Uterus (tissue), 2 donors: ENCODE measurements around the gene NFE2L1.

ENCODE experiments used
- CTCF ChIP-seq, 4 experiments: fragments of 200-600 bp in 2 of 4; fragments of 450-650 bp in 2 of 4; sonication (generic) in 2 of 4; IDR thresholded peaks; one replicate each; pipeline ENCODE4 v1.5.1; 2016 to 2019; ENCODE audit warnings: antibody characterized with exemption in 4 of 4, mild to moderate bottlenecking in 2 of 4, moderate library complexity in 1 of 4
- POLR2A ChIP-seq, 2 donors: fragments of 450-650 bp; IDR thresholded peaks; one replicate each; pipeline ENCODE4 v1.6.1; 2016; ENCODE audit warnings: antibody characterized with exemption in 2 of 2, mild to moderate bottlenecking in 1 of 2, moderate library complexity in 1 of 2

DNA sequence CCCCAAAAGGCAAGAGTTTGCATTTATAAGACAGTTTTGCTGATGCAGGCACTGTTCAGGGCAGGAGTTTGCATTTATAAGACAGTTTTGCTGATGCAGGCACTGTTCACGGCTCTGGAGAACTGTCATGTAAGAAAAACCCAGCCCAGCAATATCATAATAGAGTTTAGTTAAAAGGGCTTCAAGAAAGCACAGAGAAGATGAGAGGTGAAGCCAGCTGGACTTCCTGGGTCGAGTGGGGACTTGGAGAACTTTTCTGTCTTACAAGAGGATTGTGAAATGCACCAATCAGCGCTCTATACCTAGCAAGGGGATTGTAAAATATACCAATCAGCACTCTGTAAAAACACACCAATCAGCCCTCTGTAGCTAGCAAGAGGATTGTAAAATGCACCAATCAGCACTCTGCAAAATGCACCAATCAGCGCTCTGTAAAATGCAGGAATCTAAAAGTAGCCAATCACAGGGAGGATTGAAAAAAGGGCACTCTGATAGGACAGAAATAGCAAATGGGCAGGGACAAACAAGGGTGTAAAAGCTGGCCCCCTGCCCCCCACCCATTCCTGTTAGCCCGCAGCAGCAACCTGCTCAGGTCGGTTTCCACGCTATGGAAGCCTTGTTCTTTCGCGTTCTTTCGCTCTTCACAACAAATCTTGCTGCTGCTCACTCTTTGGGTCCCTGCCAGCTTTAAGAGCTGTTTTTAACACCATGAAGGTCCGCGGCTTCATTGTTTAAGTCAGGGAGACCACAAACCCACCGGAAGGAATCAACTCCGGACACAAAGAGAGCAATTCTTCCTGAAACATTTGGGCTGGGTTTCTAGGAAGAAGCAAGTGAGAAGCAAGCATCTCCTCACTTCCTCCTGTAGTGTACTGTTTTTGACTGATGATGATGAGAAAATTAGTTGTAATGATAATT lies 54.9 kb downstream of the NFE2L1 start:
- no peak for TF ChIP-seq CTCF (IDR thresholded peaks at IDR 0.05)
- no peak for TF ChIP-seq POLR2A (IDR thresholded peaks at IDR 0.05)
